H1 (cell line): ENCODE results near the gene BCKDHB. TPM values are rescaled to one million over a fixed set of nuclear protein-coding genes. Genes with fewer than 3 reads are reported as not detected.

ENCODE experiments used
- CREB1 ChIP-seq: IDR thresholded peaks from 2 replicates; pipeline ENCODE4 v1.6.1; 2012; ENCODE audit warnings: inconsistent platforms
- SP2 ChIP-seq: IDR thresholded peaks from 2 replicates; pipeline ENCODE4 v1.6.1; 2012; ENCODE audit warnings: mild to moderate bottlenecking, low read length, inconsistent platforms
- TCF12 ChIP-seq: IDR thresholded peaks from 2 replicates; pipeline ENCODE4 v1.6.1; 2011; ENCODE audit warnings: low read depth, mild to moderate bottlenecking, low read length
- polyA plus RNA-seq, 7 experiments: library from polyadenylated mRNA; depleted of rRNA in 3 of 7; stranded (reverse) in 5 of 7; unstranded in 2 of 7; fragments of >200 nt in 5 of 7; fragments of 200-250 nt in 2 of 7; gene quantifications; 1 replicate in 5 of 7; 2 replicates in 1 of 7; 4 replicates in 1 of 7; pipeline versions ENCODE4 v1.2.1 to v1.2.3, GENCODE V29; 2011 to 2013; ENCODE audit warnings: missing spikeins in 2 of 7, mixed read lengths in 2 of 7
- total RNA-seq: library from RNA; stranded (reverse); fragmentation: NEBNext Ultra II Directional; extraction: Animal tissue kit (Norgen Biotek cat#: 25700); gene quantifications from 2 replicates; pipeline ENCODE4 v1.2.1, GENCODE V29; 2021

BCKDHB gene
- total and polyA plus RNA-seq, 2 of the 8 experiments (the other 6 are each of a cell fraction or from before 2014, with no cell fraction given): 22.1 to 30.8 TPM

DNA sequence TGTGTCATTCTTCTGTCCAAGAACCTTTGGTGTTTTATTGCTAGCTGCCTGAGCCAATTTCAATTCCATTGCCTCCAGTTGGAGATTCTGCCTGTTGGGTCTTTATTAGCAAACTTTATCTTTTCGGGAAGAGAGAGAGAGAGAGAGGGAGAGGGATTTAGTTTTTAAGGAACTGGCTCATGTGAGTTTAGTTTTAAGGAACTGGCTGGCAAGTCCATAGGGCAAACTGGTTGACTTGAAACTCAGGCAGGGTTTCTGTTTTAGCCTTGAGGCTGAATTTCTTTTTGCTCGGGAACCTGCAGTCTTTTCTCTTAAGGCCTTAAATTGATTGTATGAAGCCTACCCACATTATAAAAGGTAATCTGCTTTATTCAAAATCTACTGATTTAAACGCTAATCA, 23.0 kb downstream of the BCKDHB start (continued):
- TF ChIP-seq SP2: no peak
- TF ChIP-seq CREB1: no peak
- TF ChIP-seq TCF12: no peak
